C4-2B (cell line): ENCODE data around the gene PIGB.

Experiments used
- CTCF ChIP-seq: fragments of 450-650 bp; conservative IDR thresholded peaks from 2 replicates; pipeline ENCODE4 v1.5.1; 2017; ENCODE audit warnings: mild to moderate bottlenecking
- ZFX ChIP-seq: fragments of 450-650 bp; IDR thresholded peaks from 2 replicates; pipeline ENCODE4 v1.6.1; 2017

GRCh38 chr15:55344206-55344605, 25.2 kb downstream of the PIGB start:
- TF ChIP-seq CTCF, result no peak
- TF ChIP-seq ZFX, result no peak
